Effector memory CD8-positive, alpha-beta T cell (primary cell): ENCODE measurements around the gene CTNND2.
"Not testable (repeated sequence)": the region's sequence is repeated elsewhere in the genome, so short reads cannot be mapped to it uniquely, and the experiment has no call there.

Source experiments
- ATAC-seq: fragments of 150-1000 bp; cut with Tn5 transposase; replicated peaks from 2 replicates; pipeline ENCODE4 v1.10.0; 2021; ENCODE audit warnings: mild to moderate bottlenecking, moderate library complexity
- DNase-seq, 3 experiments: peaks; one replicate each; pipeline ENCODE4 v3.0.0; 2021
- H3K27ac Mint-ChIP-seq, 2 donors: one replicate each; pipeline ENCODE4 v1.8.0; 2022; ENCODE audit warnings: mild to moderate bottlenecking in 2 of 2, mixed read lengths in 2 of 2, moderate library complexity in 2 of 2
- H3K27me3 Mint-ChIP-seq, 2 donors: one replicate each; pipeline ENCODE4 v1.8.0; 2022; ENCODE audit warnings: mixed read lengths in 2 of 2
- H3K36me3 Mint-ChIP-seq: one replicate; pipeline ENCODE4 v1.8.0; 2022; ENCODE audit warnings: mild to moderate bottlenecking, moderate library complexity, mixed read lengths; ENCODE audit not compliant: insufficient read depth
- H3K4me1 Mint-ChIP-seq, 2 donors: one replicate each; pipeline ENCODE4 v1.8.0; 2022; ENCODE audit warnings: low read depth in 2 of 2, mixed read lengths in 2 of 2
- H3K4me3 Mint-ChIP-seq, 2 donors: one replicate each; pipeline ENCODE4 v1.8.0; 2022; ENCODE audit warnings: mild to moderate bottlenecking in 2 of 2, mixed read lengths in 2 of 2, moderate library complexity in 2 of 2
- H3K9me3 Mint-ChIP-seq, 2 donors: one replicate each; pipeline ENCODE4 v1.8.0; 2022; ENCODE audit warnings: mixed read lengths in 2 of 2

The CTNND2 gene

DNA sequence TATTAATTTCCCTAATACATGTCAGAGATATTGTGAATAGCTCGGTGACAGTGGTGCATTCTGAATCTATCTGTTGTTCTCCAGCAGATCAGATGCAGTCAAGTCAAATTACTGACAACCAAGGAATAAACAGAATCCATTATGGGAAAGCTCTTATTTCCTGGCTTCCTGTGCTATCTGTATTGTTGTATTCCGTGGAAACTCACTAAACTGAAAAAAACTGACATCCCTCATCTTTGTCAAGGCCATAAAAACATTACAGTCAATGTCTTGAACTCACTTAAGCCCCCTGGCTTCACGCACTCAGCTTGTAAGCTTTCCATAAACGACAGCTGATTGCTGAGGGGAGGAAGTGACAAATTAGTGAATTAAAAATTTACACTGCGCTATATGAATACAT, 245.9 kb downstream of the CTNND2 start:
- Mint-ChIP-seq H3K36me3 (no peaks in the 10 kb centered on the region), H3K27ac (no peak overlapping the region), H3K9me3 (peaks cover 2 to 8% of the 10 kb centered on the region in 2 donors), H3K4me1 (no peaks in the 10 kb centered on the region), H3K27me3 (no peaks in the 10 kb centered on the region), H3K4me3 (no peak overlapping the region)
- DNase-seq (no peak), ATAC-seq (no peak)

DNA sequence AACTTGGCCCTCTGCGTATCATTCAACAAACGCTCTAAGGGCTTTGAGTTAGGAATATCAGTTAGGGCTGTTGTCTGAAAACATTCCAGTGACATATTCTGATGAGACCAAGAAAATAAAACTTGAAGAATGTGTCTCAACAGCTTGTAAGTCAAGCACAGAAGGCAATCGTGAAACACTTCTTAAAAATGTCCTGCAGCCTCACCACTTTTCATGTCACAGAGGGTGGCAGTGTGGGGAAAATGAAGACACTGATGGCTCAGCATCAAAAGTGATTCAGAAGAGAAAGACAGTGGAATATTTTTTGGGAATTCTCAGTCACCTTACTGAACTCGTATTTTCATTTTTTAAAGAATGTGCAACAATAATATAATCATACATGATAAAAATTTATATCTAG, 247.3 kb downstream of the CTNND2 start:
- no peak for DNase-seq
- Mint-ChIP-seq H3K27me3 (no peaks in the 10 kb centered on the region), H3K9me3 (peaks cover 2 to 13% of the 10 kb centered on the region in 2 donors), H3K4me3 (no peak overlapping the region), H3K36me3 (no peaks in the 10 kb centered on the region), H3K4me1 (no peaks in the 10 kb centered on the region), H3K27ac (no peak overlapping the region)
- ATAC-seq = no peak

- no peak for DNase-seq
- no peaks in the 10 kb centered on the region for H3K27me3 Mint-ChIP-seq
- H3K4me3 Mint-ChIP-seq = no peak overlapping the region
- H3K27ac Mint-ChIP-seq = no peak overlapping the region
- H3K36me3 Mint-ChIP-seq = no peaks in the 10 kb centered on the region
- peaks cover 2 to 16% of the 10 kb centered on the region in 2 donors for H3K9me3 Mint-ChIP-seq
- no peak for ATAC-seq
- no peaks in the 10 kb centered on the region for H3K4me1 Mint-ChIP-seq
These were observed 248.6 kb downstream of the CTNND2 start for GRCh38 chr5:11655681-11656080.

DNA sequence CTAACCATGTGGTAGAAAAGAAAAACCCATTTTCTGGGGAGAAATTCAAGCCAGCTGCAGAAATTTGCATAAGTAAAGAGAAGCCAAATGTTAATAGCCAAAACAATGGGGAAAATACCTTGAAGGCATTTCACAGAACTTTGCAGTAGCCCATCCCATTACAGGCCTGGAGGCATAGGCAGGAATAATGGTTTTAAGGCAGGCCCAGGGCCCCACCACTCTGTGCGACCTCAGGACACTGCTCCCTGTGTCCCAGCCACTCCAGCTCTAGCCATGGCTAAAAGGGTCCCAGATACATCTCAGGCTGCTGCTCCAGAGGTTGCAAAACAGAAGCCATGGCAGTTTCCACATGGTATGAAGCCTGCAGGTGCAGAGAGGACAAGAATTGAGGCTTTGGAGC, 253.3 kb downstream of the CTNND2 start:
- Mint-ChIP-seq H3K9me3 (peaks cover 4 to 15% of the 10 kb centered on the region in 2 donors), H3K27me3 (no peaks in the 10 kb centered on the region), H3K4me1 (no peaks in the 10 kb centered on the region), H3K27ac (no peak overlapping the region), H3K36me3 (no peaks in the 10 kb centered on the region), H3K4me3 (no peak overlapping the region)
- no peak for DNase-seq
- ATAC-seq = no peak

DNA sequence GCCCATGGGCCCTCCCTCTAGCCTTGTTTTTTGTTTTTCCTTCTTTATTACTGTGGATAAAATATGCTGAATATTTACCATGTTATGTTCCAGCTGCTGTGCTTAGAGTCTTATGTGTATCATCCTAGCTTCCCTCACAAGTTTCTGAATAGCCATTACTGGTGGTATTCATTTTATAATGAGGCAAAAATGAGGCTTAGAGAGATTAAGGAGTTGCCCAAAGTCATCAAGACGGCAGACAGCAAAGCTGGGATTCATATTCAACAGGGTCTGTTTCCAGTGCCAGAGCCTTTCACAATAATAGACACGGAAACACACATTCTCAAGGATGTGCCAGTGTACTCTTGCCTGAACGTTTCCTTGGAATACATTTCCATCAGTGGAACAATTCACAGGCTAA, 258.1 kb downstream of the CTNND2 start:
- DNase-seq = no peak
- Mint-ChIP-seq H3K27me3 (no peaks in the 10 kb centered on the region), H3K9me3 (peaks cover 2 to 9% of the 10 kb centered on the region in 2 donors), H3K4me3 (no peak overlapping the region), H3K27ac (no peak overlapping the region), H3K36me3 (no peaks in the 10 kb centered on the region), H3K4me1 (no peaks in the 10 kb centered on the region)
- no peak for ATAC-seq

DNA sequence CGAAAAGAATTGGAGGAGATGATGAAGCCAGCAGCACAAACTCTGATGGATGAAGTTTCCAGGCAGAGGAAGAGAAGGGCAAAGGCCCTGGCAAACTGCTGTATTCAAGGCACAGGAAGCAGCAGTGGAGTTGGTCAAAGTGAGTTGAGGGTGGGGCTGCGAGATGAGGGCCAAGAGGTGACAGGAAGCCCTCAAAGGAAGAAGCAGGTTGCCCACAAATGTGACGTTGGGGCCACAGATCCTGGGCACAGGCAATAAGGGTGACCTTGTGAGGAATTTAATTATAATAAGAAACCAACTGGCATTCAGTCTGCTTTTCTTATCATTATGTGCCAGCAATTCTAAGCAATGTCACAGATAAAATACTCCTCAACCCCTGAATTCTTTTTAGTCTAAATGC, 261.8 kb downstream of the CTNND2 start:
- no peak for ATAC-seq
- Mint-ChIP-seq H3K9me3 (no peaks in the 10 kb centered on the region), H3K27me3 (no peaks in the 10 kb centered on the region), H3K4me3 (no peak overlapping the region), H3K27ac (no peak overlapping the region), H3K4me1 (no peaks in the 10 kb centered on the region), H3K36me3 (no peaks in the 10 kb centered on the region)
- DNase-seq = no peak

DNA sequence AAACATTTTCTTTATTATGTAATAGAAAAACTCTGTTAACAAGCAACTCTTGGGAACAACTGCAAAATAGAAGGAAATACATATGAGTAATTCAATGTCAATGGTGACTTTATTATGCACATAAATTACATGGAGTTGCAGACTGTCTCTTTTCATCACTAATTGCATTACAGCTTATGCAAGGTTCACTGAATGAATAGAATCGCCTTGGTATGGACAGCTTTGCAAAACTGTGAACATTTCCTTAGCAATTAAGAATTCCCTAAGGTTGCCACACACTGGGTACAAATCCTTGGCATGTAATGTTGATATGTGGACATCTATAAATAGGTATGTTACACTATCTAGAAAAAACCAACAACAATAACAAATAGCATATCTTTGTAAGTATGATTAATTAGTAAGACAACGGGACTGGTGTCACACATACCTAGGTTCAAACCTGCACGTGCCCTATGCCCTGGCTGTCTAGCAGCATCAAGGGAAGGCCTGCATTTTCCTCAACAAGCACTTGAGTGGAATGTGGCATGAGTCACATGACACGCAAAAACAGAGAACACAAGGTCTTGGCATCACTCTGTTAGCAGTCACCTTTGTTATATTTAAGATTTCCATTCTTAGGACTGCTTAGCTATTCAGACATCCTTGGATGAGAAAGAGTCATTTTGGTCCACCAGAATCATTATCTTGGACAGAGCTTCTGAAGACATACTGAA, 263.9 kb downstream of the CTNND2 start:
- DNase-seq (no peak), ATAC-seq (no peak)
- H3K9me3 Mint-ChIP-seq = no peaks in the 10 kb centered on the region
- H3K36me3 Mint-ChIP-seq = no peaks in the 10 kb centered on the region
- H3K27me3 Mint-ChIP-seq = no peaks in the 10 kb centered on the region
- H3K27ac Mint-ChIP-seq = no peak overlapping the region
- no peaks in the 10 kb centered on the region for H3K4me1 Mint-ChIP-seq
- no peak overlapping the region for H3K4me3 Mint-ChIP-seq

GRCh38 chr5:11622785-11623184, 281.5 kb downstream of the CTNND2 start:
- Mint-ChIP-seq H3K4me1 (no peaks in the 10 kb centered on the region), H3K27ac (no peak overlapping the region), H3K27me3 (no peaks in the 10 kb centered on the region), H3K36me3 (no peaks in the 10 kb centered on the region), H3K4me3 (no peak overlapping the region), H3K9me3 (peaks cover 0 to 5% of the 10 kb centered on the region in 2 donors)
- ATAC-seq (no peak), DNase-seq (no peak)

DNA sequence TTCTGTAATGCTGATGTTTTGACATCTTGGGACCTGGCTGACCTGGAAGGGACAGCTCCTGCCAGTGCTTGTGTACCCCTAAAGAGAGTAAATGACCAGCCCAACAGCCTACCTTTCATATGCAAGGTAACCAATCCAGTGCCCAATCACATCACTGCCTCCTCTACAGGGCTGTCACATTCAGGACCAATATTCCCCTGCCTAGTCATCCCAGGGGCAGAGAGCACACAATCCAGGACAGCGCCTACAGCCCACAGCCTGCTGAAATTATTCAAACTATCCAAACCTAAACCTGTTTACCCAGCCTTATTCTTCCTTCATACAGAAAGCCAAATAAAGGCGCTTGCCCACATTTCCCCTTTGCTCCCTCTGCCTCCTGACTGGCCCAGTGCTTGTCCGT, 284.1 kb downstream of the CTNND2 start:
- H3K9me3 Mint-ChIP-seq = peaks cover 0 to 6% of the 10 kb centered on the region in 2 donors
- H3K36me3 Mint-ChIP-seq = no peaks in the 10 kb centered on the region
- no peak for ATAC-seq
- H3K27me3 Mint-ChIP-seq = no peaks in the 10 kb centered on the region
- no peak for DNase-seq
- no peak overlapping the region for H3K4me3 Mint-ChIP-seq
- no peaks in the 10 kb centered on the region for H3K4me1 Mint-ChIP-seq
- H3K27ac Mint-ChIP-seq = no peak overlapping the region

- DNase-seq = no peak
These were observed 284.8 kb downstream of the CTNND2 start for GRCh38 chr5:11619339-11620024.

GRCh38 chr5:11617080-11617479, 287.2 kb downstream of the CTNND2 start:
- DNase-seq (no peak), ATAC-seq (no peak)
- no peaks in the 10 kb centered on the region for H3K4me1 Mint-ChIP-seq
- H3K9me3 Mint-ChIP-seq = peaks cover 0 to 4% of the 10 kb centered on the region in 2 donors
- H3K4me3 Mint-ChIP-seq = no peak overlapping the region
- no peak overlapping the region for H3K27ac Mint-ChIP-seq
- no peaks in the 10 kb centered on the region for H3K36me3 Mint-ChIP-seq
- no peaks in the 10 kb centered on the region for H3K27me3 Mint-ChIP-seq

More at GRCh38 chr5:11619339-11620024, 284.8 kb downstream of the CTNND2 start:
- H3K9me3 Mint-ChIP-seq = peaks cover 0 to 4% of the 10 kb centered on the region in 2 donors
- no peaks in the 10 kb centered on the region for H3K4me1 Mint-ChIP-seq
- H3K4me3 Mint-ChIP-seq = no peak overlapping the region
- H3K36me3 Mint-ChIP-seq = no peaks in the 10 kb centered on the region
- H3K27ac Mint-ChIP-seq = no peak overlapping the region
- H3K27me3 Mint-ChIP-seq = no peaks in the 10 kb centered on the region
- ATAC-seq = no peak

- not testable (repeated sequence) for H3K27me3 Mint-ChIP-seq, ATAC-seq, DNase-seq, H3K27ac Mint-ChIP-seq, H3K36me3 Mint-ChIP-seq, H3K9me3 Mint-ChIP-seq, H3K4me3 Mint-ChIP-seq, H3K4me1 Mint-ChIP-seq
These were observed 287.6 kb downstream of the CTNND2 start for GRCh38 chr5:11616624-11617023.

GRCh38 chr5:11611011-11611410, 293.2 kb downstream of the CTNND2 start:
- no peak for DNase-seq
- no peak overlapping the region for H3K27ac Mint-ChIP-seq
- H3K27me3 Mint-ChIP-seq = no peaks in the 10 kb centered on the region
- no peaks in the 10 kb centered on the region for H3K36me3 Mint-ChIP-seq
- H3K4me3 Mint-ChIP-seq = no peak overlapping the region
- no peak for ATAC-seq
- H3K9me3 Mint-ChIP-seq = peaks cover 6 to 10% of the 10 kb centered on the region in 2 donors
- H3K4me1 Mint-ChIP-seq = no peaks in the 10 kb centered on the region

DNA sequence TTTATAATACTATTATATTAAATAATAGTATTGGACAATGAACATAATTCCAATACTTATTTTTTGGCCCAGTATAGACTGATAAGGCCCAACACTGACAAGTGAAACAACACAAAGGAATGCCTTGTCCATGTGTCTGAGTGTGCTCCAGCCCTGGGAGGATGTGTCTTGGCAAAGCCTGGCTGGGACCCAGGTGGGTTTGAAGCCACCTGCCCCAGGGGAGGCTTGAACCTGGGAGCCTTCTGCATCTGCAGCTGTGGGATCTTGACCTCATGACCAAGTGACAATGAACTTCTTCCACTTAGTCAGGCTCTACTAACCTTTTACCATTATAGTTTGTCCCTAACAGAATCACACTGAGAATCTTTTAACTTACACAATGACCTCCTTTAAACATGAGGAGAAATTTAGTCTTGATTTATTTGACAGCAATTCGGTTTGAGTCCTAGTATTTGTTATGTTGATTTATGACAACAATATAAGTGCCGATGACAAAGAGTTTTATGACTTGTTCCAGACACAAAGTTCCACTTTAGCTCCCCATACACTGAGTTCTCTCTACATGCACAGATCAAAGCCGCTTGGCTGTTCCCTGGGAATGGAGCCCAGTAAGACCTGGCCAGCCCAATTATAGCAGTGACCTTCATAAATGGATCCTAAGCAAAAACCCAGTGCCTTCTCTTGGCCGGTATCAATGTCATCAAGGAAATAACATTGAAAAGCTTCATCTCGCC, 294.5 kb downstream of the CTNND2 start:
- Mint-ChIP-seq H3K27ac (no peak overlapping the region), H3K4me1 (no peaks in the 10 kb centered on the region), H3K27me3 (no peaks in the 10 kb centered on the region), H3K9me3 (peaks cover 6 to 10% of the 10 kb centered on the region in 2 donors), H3K4me3 (no peak overlapping the region), H3K36me3 (no peaks in the 10 kb centered on the region)
- ATAC-seq = no peak
- DNase-seq = no peak
